Muscle layer of duodenum (tissue), 2 donors: ENCODE data around the gene ROCK1.

ENCODE experiments used
- H3K27ac ChIP-seq: one replicate; pipeline ENCODE4 v1.7.0; 2013; ENCODE audit warnings: mild to moderate bottlenecking, low read length
- H3K27me3 ChIP-seq: one replicate; pipeline ENCODE4 v1.7.0; 2013; ENCODE audit warnings: low read depth, mild to moderate bottlenecking, control low read depth, low read length
- H3K36me3 ChIP-seq, 2 donors: one replicate each; pipeline ENCODE4 v1.7.0; 2013; ENCODE audit warnings: low read length in 2 of 2, control low read depth in 1 of 2, mild to moderate bottlenecking in 1 of 2; ENCODE audit not compliant: insufficient read depth in 2 of 2, control insufficient read depth in 1 of 2
- H3K4me1 ChIP-seq, 2 donors: one replicate each; pipeline ENCODE4 v1.7.0; 2013; ENCODE audit warnings: low read length in 2 of 2, mild to moderate bottlenecking in 2 of 2, control low read depth in 1 of 2, moderate library complexity in 1 of 2; ENCODE audit not compliant: insufficient read depth in 2 of 2, control insufficient read depth in 1 of 2
- H3K4me3 ChIP-seq, 2 donors: one replicate each; pipeline ENCODE4 v1.7.0; 2013; ENCODE audit warnings: low read length in 2 of 2, low read depth in 1 of 2, mild to moderate bottlenecking in 1 of 2
- H3K9me3 ChIP-seq, 2 donors: one replicate each; pipeline ENCODE4 v1.7.0; 2013; ENCODE audit warnings: low read length in 2 of 2, control low read depth in 1 of 2, mild to moderate bottlenecking in 1 of 2; ENCODE audit not compliant: control insufficient read depth in 1 of 2
- donor health status: healthy.

The ROCK1 gene

GRCh38 chr18:21100678-21101077, 10.9 kb downstream of the ROCK1 start:
- H3K27ac ChIP-seq: no peak overlapping the region
- H3K4me3 ChIP-seq: no peak overlapping the region
- H3K36me3 ChIP-seq: no peaks in the 10 kb centered on the region
- H3K27me3 ChIP-seq: no peaks in the 10 kb centered on the region
- H3K4me1 ChIP-seq: peaks cover 0 to 8% of the 10 kb centered on the region in 2 donors
- no peaks in the 10 kb centered on the region for H3K9me3 ChIP-seq

DNA sequence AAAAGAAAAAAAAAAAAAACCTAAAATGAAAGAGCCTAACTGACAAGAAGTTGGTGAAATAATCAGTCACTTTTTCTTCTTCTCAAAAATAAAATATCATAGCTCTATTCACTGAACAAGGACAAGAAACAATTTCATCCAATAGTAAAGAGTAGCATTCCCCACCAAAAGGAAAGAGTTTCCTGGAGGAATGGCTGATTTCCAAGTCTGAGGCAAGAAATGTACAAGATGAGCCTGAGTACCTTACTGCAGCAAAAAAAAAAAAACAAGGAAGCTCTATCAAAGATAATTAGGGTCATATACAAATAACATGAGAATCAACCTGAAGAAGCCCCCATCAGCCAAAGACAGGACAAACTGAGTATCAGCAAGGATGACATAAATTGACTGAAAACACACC, 11.5 kb downstream of the ROCK1 start:
- Histone ChIP-seq H3K4me1 (peaks cover 0 to 8% of the 10 kb centered on the region in 2 donors), H3K27me3 (no peaks in the 10 kb centered on the region), H3K9me3 (no peaks in the 10 kb centered on the region), H3K4me3 (no peak overlapping the region), H3K27ac (no peak overlapping the region), H3K36me3 (no peaks in the 10 kb centered on the region)

DNA sequence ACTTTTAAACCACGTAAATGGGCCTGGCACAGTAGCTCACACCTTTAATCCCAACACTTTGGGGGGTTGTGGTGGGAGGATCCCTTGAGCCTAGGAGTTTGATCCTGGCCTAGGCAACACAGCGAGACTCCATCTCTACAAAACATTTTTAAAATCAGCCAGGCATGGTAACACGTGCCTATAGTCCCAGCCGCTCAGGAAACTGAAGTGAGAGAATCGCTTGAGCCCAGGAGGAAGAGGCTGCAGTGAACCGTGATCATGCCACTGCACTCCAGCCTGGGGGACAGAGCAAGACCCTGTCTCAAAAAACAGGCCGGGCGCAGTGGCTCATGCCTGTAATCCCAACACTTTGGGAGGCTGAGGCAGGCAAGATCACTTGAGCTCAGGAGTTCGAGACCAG, 12.2 kb downstream of the ROCK1 start:
- peaks cover 0 to 8% of the 10 kb centered on the region in 2 donors for H3K4me1 ChIP-seq

DNA sequence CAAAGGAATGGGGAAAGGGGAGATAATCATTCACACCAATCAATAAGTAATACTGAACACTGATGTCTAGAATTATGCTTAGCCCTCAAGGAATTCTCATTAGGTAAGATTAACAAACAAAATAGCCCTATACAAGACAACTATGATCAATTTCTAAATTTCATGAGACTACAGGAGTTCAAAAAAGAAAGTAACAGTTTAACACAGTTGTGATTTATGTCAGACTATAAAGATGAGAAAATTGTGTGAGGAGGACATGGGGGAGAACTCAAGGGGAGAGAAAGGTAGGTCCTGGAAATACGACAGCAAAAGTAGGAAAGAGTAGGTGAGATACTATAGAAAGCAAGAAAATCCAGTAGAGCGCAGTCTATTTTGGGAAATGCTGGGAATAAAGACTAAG, 14.9 kb downstream of the ROCK1 start:
- Histone ChIP-seq H3K27me3 (no peaks in the 10 kb centered on the region), H3K27ac (no peak overlapping the region), H3K36me3 (no peaks in the 10 kb centered on the region), H3K9me3 (no peaks in the 10 kb centered on the region), H3K4me3 (no peak overlapping the region), H3K4me1 (peaks cover 0 to 8% of the 10 kb centered on the region in 2 donors)

More for the DNA sequence above, 12.2 kb downstream of the ROCK1 start:
- Histone ChIP-seq H3K27me3 (no peaks in the 10 kb centered on the region), H3K27ac (no peak overlapping the region), H3K36me3 (no peaks in the 10 kb centered on the region), H3K9me3 (no peaks in the 10 kb centered on the region), H3K4me3 (no peak overlapping the region)

- H3K4me3 ChIP-seq: no peak overlapping the region
- no peak overlapping the region for H3K27ac ChIP-seq
- H3K9me3 ChIP-seq: no peaks in the 10 kb centered on the region
- H3K4me1 ChIP-seq: no peaks in the 10 kb centered on the region
- no peaks in the 10 kb centered on the region for H3K27me3 ChIP-seq
- H3K36me3 ChIP-seq: no peaks in the 10 kb centered on the region
Observed at GRCh38 chr18:21093133-21093532, 18.5 kb downstream of the ROCK1 start.

- no peak overlapping the region for H3K4me3 ChIP-seq
- no peaks in the 10 kb centered on the region for H3K36me3 ChIP-seq
- H3K9me3 ChIP-seq: peaks cover 0 to 3% of the 10 kb centered on the region in 2 donors
- no peaks in the 10 kb centered on the region for H3K27me3 ChIP-seq
- no peaks in the 10 kb centered on the region for H3K4me1 ChIP-seq
- H3K27ac ChIP-seq: no peak overlapping the region
Observed at GRCh38 chr18:21090680-21091079, 20.9 kb downstream of the ROCK1 start.

DNA sequence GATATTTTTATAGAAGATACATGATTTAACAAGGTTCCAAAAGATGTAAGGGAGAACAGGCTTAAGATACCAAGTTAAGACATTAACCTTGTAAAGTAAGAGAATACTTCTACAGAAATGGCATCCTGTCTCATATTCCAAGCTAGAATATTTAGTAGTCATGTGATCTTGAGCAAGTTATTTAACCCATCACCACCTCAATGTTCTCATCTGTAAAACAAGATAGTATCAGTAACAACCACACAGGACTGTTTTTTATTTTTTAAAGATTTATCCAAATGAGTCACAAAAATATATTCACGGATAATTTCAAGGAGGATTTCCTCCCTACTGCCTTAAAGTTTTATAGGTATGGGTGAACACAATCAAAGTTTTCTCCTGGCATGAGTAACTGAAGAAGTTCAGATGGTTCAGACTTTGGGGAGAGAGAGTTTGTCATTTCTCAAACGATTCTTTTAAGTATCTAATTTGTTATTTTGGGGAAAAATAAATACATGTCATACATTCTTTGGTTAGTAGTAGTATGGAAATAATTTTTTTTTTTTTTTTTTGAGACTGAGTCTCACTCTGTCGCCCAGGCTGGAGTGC, 25.9 kb downstream of the ROCK1 start:
- H3K27ac ChIP-seq: no peak overlapping the region
- H3K4me3 ChIP-seq: no peak overlapping the region
- no peaks in the 10 kb centered on the region for H3K36me3 ChIP-seq
- H3K4me1 ChIP-seq: no peaks in the 10 kb centered on the region
- H3K9me3 ChIP-seq: peaks cover 0 to 7% of the 10 kb centered on the region in 2 donors
- no peaks in the 10 kb centered on the region for H3K27me3 ChIP-seq

GRCh38 chr18:21084511-21085078, 27.0 kb downstream of the ROCK1 start:
- Histone ChIP-seq H3K9me3 (peaks cover 0 to 7% of the 10 kb centered on the region in 2 donors), H3K4me3 (no peak overlapping the region), H3K36me3 (no peaks in the 10 kb centered on the region), H3K27ac (no peak overlapping the region), H3K4me1 (no peaks in the 10 kb centered on the region), H3K27me3 (no peaks in the 10 kb centered on the region)

GRCh38 chr18:21083017-21083416, 28.6 kb downstream of the ROCK1 start:
- H3K4me3 ChIP-seq: no peak overlapping the region
- no peaks in the 10 kb centered on the region for H3K27me3 ChIP-seq
- no peak overlapping the region for H3K27ac ChIP-seq
- peaks cover 0 to 9% of the 10 kb centered on the region in 2 donors for H3K4me1 ChIP-seq
- no peaks in the 10 kb centered on the region for H3K36me3 ChIP-seq
- H3K9me3 ChIP-seq: peaks cover 0 to 7% of the 10 kb centered on the region in 2 donors

DNA sequence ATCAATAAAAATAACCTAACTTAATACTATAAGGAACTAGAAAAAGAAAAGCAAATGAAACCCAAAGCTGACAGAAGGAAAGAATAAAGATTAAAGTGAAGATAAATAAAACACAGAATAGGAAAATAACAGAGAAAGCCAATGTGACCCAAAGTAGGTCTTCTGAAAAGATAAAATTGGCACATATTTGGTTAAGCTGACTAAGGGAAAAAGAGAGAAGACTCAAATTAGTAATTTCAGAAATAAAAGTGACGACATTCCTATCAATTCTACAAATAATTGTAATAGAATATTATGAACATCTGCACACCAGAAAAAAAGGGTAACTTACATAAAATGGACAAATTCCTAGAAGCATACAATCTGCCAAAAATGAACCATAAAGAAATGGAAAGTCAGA, 30.2 kb downstream of the ROCK1 start:
- Histone ChIP-seq H3K9me3 (peaks cover 0 to 4% of the 10 kb centered on the region in 2 donors), H3K27me3 (no peaks in the 10 kb centered on the region)

GRCh38 chr18:21080576-21080975, 31.0 kb downstream of the ROCK1 start:
- peaks cover 0 to 4% of the 10 kb centered on the region in 2 donors for H3K9me3 ChIP-seq
- H3K4me3 ChIP-seq: no peak overlapping the region
- H3K4me1 ChIP-seq: peaks cover 0 to 10% of the 10 kb centered on the region in 2 donors
- no peaks in the 10 kb centered on the region for H3K27me3 ChIP-seq
- no peaks in the 10 kb centered on the region for H3K36me3 ChIP-seq
- H3K27ac ChIP-seq: no peak overlapping the region

More for the DNA sequence above, 30.2 kb downstream of the ROCK1 start:
- H3K4me3 ChIP-seq: no peak overlapping the region
- H3K36me3 ChIP-seq: no peaks in the 10 kb centered on the region
- peaks cover 0 to 9% of the 10 kb centered on the region in 2 donors for H3K4me1 ChIP-seq
- no peak overlapping the region for H3K27ac ChIP-seq
